ENCODE results near the gene ECSCR.
"Not testable (repeated sequence)": the region's sequence is repeated elsewhere in the genome, so short reads cannot be mapped to it uniquely, and the experiment has no call there.

ECSCR gene

DNA sequence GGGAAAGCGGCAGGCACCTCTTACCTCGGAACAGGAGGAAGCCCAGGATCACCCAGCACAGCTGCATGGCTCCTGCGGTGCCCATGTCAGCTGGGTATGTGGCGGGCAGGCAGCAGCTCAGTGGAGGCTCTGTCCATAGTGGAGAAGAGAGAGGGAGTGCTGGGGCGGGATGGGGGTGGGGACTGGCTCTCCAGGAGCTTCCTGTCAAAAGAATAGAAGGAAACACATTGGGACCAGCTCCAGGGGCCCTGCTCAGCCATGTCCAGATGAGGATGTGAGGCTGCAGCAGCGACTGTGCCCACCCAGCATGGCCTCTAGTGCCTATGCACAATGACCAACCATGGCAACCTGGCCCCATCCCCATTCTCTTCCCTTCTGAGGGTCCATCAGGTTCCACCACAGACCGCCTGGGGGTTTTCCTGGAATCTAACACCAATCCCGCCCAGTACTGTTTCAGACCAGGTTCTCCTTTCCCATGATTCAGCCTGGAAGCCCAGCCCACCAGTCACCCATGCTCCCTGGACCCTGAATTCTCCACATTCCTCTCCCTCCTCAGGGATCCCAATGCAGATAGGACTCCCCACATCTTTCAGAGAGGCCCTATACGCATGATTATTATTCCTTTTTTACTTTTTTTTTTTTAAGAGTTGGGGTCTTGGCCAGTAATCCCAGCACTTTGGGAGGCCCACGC is at the start of gene ECSCR:
TSS of gene ECSCR (minus strand) at position 158 of the 691 bp plus-strand sequence. CDS start at position 85, 73 bp downstream.
- no peak for DNase-seq (ENCODE audit: low read depth in 3 of 3)

DNA sequence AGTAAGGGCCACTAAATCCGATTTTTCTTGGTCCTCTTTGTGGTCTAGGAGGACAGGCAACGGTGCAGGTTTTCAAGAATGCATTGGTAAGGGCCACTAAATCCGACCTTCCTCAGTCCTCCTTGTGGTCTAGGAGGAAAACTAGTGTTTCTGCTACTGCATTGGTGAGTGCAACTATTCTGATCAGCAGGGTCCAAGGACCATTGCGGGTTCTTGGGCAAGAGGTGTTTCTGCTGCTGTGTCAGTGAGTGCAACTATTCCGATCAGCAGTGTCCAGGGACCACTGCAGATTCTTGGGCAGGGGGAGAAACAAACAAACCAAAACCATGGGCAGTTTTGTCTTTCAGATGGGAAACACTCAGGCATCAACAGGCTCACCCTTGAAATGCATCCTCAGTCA is 42.2 kb upstream of the ECSCR start:
- not testable (repeated sequence) for DNase-seq (ENCODE audit: low read depth in 3 of 3)

GRCh38 chr5:139503879-139504278 is 41.3 kb upstream of the ECSCR start:
- DNase-seq (ENCODE audit: low read depth in 3 of 3), result not testable (repeated sequence)

DNA sequence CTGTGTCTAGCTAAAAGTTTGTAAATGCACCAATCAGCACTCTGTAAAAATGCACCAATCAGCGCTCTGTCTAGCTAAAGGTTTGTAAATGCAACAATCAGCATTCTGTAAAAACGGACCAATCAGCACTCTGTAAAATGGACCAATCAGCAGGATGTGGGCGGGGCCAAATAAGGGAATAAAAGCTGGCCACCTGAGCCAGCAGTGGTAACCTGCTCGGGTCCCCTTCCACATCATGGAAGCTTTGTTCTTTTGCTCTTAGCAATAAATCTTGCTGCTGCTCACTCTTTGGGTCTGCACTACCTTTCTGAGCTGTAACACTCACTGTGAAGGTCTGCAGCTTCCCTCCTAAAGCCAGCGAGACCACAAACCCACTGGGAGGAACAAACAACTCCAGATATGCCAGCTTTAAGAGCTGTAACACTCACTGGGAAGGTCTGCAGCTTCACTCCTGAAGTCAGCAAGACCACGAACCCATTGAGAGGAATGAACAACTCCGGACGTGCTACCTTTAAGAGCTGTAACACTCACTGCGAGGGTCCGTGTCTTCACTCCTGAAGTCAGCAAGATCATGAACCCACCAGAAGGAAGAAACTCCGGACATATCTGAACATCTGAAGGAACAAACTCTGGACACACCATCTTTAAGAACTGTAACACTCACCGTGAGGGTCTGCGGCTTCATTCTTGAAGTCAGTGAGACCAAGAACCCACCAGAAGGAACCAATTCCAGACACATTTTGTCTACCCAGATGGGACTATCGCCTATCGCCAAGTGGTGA is 40.7 kb upstream of the ECSCR start:
- not testable (repeated sequence) for DNase-seq (ENCODE audit: low read depth in 3 of 3)

- DNase-seq (ENCODE audit: low read depth in 3 of 3), result no peak
Observed at GRCh38 chr5:139501381-139501780, 38.8 kb upstream of the ECSCR start.

DNA sequence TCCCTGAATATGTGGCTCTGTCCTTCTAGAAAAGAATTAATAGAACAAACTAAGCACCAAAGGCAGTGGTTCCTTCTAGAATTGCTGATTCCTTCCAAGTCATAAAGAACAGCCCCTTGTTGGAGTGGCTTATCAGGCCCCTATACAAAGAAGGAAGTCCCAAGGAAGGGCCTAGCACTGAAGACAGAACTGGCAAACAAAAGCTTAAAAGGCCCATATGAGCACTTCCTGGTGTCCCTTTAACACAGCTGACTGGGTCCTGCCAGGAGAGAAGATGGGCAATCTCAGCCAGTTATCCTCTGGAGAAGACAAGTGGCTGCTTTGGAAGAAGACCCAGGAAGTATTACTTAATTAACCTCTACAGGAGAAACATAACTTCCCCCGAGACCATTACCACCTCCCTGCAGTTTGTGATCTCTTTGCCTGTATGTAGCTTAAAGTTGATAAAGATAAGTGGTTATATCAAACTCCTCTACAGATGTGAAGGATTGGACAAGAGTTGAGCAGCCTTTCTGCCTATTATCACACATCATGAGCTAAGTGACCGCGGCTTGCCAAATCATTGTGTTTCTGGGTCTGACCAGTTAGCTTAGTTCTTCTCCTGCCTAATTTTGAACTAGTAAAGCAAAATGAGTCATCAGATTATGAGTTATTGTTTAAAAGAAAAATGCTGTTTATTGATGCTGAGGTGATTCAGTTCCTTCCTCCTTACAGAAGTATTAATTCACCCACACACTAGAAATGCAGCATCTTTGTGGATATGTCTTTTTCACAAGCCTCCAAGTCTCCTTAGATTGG is 33.3 kb upstream of the ECSCR start:
- no peak for DNase-seq (ENCODE audit: low read depth in 3 of 3)

DNA sequence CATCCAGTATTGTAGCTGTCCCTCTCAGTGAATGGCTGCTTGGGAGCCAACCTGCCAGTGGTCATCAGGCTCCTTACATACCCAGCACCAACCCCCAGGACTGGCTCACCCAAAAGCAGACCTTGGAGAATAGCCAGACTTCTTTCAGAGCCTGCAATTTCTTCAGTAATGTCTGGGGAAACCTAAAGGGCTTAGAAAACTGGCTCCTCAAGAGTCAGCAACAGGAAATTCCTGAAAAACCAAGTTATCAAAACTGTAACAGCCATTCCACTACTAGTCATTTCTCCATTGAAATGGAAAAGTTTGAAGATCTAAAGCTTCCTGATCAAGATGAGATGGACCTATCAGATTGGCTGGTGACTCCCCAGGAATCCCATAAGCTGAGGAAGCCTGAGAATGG is 32.3 kb upstream of the ECSCR start:
- DNase-seq (ENCODE audit: low read depth in 3 of 3), result no peak

- DNase-seq (ENCODE audit: low read depth in 3 of 3), result no peak
Observed at GRCh38 chr5:139494256-139494655, 31.7 kb upstream of the ECSCR start.

GRCh38 chr5:139492700-139493192 is 30.2 kb upstream of the ECSCR start:
- DNase-seq (ENCODE audit: low read depth in 3 of 3), result no peak

GRCh38 chr5:139488260-139488659 is 25.7 kb upstream of the ECSCR start:
- no peak for DNase-seq (ENCODE audit: low read depth in 3 of 3)

GRCh38 chr5:139486201-139486600 is 23.7 kb upstream of the ECSCR start:
- no peak for DNase-seq (ENCODE audit: low read depth in 3 of 3)

- not testable (repeated sequence) for DNase-seq (ENCODE audit: low read depth in 3 of 3)
Observed at GRCh38 chr5:139482890-139483208, 20.3 kb upstream of the ECSCR start.

GRCh38 chr5:139482050-139482889 is 19.7 kb upstream of the ECSCR start, which contains the start of gene STING1:
TSS of gene STING1 (minus strand) at chr5:139482758. CDS start at chr5:139481704, 1,054 bp downstream.
- peak in 1 of 3 experiments; percentile 69 for DNase-seq (ENCODE audit: low read depth in 3 of 3)

- DNase-seq (ENCODE audit: low read depth in 3 of 3), result no peak
Observed at GRCh38 chr5:139481580-139482049, 19.1 kb upstream of the ECSCR start.

DNA sequence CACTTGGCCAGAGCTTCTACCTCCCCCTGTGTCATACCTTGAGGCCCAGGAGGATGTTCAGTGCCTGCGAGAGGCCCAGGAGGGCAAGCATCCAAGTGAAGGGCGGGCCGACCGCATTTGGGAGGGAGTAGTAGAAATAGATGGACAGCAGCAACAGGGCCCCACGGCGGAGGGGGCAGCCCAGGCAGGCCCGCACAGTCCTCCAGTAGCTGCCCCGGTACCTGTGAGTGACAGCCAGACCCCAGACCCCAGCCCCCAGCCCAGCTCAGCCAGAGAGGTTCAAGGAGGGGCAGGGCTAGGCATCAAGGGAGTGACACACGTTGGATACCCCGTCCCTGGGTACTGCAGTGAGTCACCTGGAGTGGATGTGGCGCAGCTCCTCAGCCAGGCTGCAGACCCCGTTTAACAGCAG is 18.6 kb upstream of the ECSCR start:
- DNase-seq (ENCODE audit: low read depth in 3 of 3), result peak in 1 of 3 experiments; percentile 46

DNA sequence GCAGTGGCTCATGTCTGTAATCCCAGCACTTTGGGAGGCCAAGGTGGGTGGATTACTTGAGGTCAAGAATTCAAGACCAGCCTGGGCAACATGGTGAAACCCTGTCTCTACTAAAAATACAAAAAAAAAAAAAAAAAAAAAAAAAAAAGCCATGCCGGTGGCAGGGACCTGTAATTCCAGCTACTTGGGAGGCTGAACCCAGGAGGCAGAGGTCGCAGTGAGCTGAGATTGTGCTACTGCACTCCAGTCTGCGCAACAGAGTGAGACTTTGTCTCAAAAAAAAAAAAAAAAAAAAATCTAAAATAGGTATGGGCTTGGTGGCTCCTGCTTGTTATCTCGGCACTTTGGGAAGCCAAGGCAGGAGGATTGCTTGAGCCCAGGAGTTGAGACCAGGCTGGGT is 17.2 kb upstream of the ECSCR start:
- DNase-seq (ENCODE audit: low read depth in 3 of 3), result not testable (repeated sequence)

DNA sequence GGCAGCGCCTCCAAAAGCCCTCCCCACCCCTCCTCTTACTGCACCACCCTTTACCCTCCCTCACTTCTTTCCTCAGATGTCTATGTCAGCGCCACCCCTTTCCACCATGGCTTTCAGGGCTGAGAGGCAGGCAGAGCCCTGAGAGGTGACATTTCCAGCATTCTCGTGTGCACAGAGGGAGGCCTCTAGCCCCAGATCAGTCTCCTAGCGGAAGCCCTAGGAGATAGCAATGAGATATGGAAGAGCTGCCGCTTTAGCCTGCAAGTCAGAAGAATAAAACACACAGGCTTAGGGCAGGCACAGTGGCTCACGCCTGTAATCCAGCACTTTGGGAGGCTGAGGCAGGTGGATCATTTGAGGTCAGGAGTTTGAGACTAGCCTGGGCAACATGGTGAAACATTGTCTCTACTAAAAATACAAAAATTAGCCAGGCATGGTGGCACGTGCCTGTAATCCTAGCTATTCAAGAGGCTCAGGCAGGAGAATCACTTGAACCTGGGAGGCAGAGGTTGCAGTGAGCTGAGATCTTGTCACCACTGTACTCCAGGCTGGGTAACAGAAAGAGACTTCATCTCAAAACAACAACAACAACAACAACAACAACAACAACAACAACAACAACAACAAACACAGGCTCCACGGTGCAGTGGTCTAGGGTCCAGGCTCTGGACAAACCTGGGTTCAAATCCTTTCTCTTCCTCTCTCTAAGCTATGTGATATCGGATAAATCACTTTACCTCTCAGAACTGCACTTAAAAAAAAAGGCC is 16.3 kb upstream of the ECSCR start:
- not testable (repeated sequence) for DNase-seq (ENCODE audit: low read depth in 3 of 3)

DNA sequence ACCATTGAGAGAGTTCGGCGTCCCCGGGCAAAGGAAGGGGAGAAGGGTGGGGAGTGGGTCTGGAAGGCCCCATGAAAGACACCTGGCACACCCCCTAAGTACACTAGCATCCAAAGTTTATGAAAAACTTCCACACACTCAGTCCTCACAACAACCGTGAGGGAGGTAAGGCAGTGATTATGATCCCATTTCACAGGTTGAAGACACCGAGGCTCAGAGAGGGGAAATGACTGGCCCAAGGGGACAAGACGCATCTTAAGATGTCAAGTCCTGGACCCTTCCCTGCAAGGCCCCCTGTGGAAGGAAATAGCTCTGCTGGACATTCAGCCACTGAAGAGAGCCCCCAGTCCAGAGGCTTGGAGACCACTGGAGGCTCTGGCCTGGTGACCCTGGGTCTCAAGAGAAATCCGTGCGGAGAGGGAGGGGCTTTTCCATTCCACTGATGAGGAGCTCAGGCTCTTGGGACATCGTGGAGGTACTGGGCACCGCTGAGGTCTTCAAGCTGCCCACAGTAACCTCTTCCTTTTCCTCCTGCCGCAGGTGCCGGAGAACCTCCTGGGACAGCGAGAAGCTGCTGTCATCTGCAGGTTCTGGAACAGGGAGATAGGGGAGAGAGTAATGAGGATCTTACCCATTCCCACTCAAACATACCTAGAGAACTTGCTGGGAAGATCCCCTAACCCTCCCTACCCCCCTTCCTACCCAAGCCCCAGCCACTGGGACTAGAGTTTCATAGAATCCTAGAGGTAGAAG is 13.5 kb upstream of the ECSCR start:
- no peak for DNase-seq (ENCODE audit: low read depth in 3 of 3)
